Prostate gland (tissue), 2 donors: ENCODE measurements around the gene PRRX1. TPM values are rescaled to one million over a fixed set of nuclear protein-coding genes. Genes with fewer than 3 reads are reported as not detected.

Source experiments
- DNase-seq: peaks from one replicate; pipeline ENCODE4 v3.0.0-alpha.2; 2019; ENCODE audit warnings: low spot score
- H3K27ac ChIP-seq, 2 donors: fragments of 200-600 bp; sonication (generic); 2 replicates each; pipeline ENCODE4 v1.5.1; 2017 to 2019
- H3K27me3 ChIP-seq: fragments of 200-600 bp; sonication (generic); replicated peaks from 2 replicates; pipeline ENCODE4 v1.5.1; 2019; ENCODE audit not compliant: insufficient read depth
- H3K36me3 ChIP-seq, 2 donors: fragments of 200-600 bp; sonication (generic); 1 replicate in 1 of 2; 2 replicates in 1 of 2; pipeline versions ENCODE4 v1.5.1 to v1.8.1; 2017 to 2019
- H3K4me1 ChIP-seq: fragments of 200-600 bp; sonication (generic); replicated peaks from 2 replicates; pipeline ENCODE4 v1.5.1; 2019
- H3K4me3 ChIP-seq, 2 donors: fragments of 200-600 bp; sonication (generic); 2 replicates each; pipeline ENCODE4 v1.5.1; 2017 to 2019
- H3K9me3 ChIP-seq: fragments of 200-600 bp; sonication (generic); 2 replicates; pipeline ENCODE4 v1.5.1; 2017
- CTCF ChIP-seq, 4 experiments: fragments of 200-600 bp in 2 of 4; fragments of 450-650 bp in 2 of 4; sonication (generic) in 2 of 4; IDR thresholded peaks; 1 replicate in 3 of 4; 2 replicates in 1 of 4; pipeline ENCODE4 v1.5.1; 2016 to 2019; ENCODE audit warnings: antibody characterized with exemption in 4 of 4, mild to moderate bottlenecking in 2 of 4, moderate library complexity in 2 of 4
- POLR2A ChIP-seq: fragments of 450-650 bp; IDR thresholded peaks from one replicate; pipeline ENCODE4 v1.6.1; 2016; ENCODE audit warnings: antibody characterized with exemption, mild to moderate bottlenecking
- POLR2AphosphoS5 ChIP-seq: sonication (generic); formaldehyde crosslinking; IDR thresholded peaks from one replicate; pipeline ENCODE4 v1.6.1; 2017; ENCODE audit warnings: antibody characterized with exemption
- WGBS: methylation state at CpG from one replicate; pipeline ENCODE4 v1.1.5; 2018; 5-methylcytosine and 5-hydroxymethylcytosine counted together
- intact Hi-C: fragments of 100-400 bp; cut with DNase I; formaldehyde crosslinking; loops from one replicate; pipeline ENCODE4 v1.14.2; 2022
- total RNA-seq, 2 donors: library from RNA; depleted of rRNA; stranded (reverse); fragments of >200 nt; gene quantifications; one replicate each; pipeline ENCODE4 v1.1.0, GENCODE V29; 2016

Gene PRRX1
- total RNA-seq, 2 donors from 2014 or later = 7.0 to 35.2 TPM

DNA sequence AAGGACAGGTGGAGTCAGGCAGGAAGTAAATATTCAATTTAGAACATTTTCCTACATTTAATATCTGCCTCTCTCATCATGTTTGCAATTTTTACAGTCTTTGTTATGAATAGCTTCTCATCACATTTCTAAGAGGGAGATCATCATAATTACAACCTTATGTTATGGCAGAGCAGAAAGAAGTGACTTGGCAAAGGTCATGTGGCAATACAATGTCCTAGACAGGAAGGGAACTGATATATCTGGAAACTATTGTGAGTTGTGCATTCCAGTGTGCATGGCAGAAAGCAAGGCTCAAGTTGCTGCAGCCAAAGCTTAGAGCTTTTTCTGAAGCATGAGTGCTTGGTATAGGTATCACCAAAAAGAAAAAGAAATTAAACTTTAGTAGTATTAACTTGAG lies 43.8 kb upstream of the PRRX1 start:
- no peak for DNase-seq
- Histone ChIP-seq H3K4me1 (no peaks in the 10 kb centered on the region), H3K27ac (no peak overlapping the region), H3K27me3 (no peaks in the 10 kb centered on the region), H3K36me3 (no peaks in the 10 kb centered on the region), H3K9me3 (no peaks in the 10 kb centered on the region), H3K4me3 (no peak overlapping the region)
- intact Hi-C loops = no loop called here
- TF ChIP-seq POLR2A (no peak), CTCF (IDR thresholded peaks at IDR 0.05) (no peak), POLR2AphosphoS5 (no peak)

DNA sequence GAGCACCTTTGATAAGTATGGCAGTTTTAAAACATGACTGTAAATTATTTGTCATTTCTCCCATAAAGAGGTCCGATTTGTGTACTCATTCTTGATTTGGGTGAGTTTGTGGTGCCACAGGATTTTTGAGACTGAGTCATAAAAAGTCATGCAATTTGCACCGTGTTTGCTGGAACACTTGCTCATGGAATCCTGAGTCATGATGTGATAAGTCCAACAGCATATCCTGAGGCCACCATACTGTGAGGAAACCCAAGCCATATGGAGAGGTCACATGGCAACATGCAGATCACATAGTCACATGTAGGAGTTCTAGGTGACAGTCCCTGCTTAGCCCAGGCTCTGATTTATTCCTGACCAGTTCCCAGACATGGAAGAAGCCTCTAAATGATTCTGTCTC lies 40.8 kb upstream of the PRRX1 start:
- Histone ChIP-seq H3K4me3 (no peak overlapping the region), H3K9me3 (no peaks in the 10 kb centered on the region), H3K27me3 (no peaks in the 10 kb centered on the region), H3K36me3 (no peaks in the 10 kb centered on the region), H3K27ac (no peak overlapping the region), H3K4me1 (no peaks in the 10 kb centered on the region)
- WGBS = 33% methylated on average over 2 of the region's 2 CpGs
- DNase-seq = no peak
- intact Hi-C loops = no loop called here
- TF ChIP-seq POLR2A (no peak), POLR2AphosphoS5 (no peak), CTCF (IDR thresholded peaks at IDR 0.05) (no peak)

GRCh38 chr1:170624146-170624545 lies 39.8 kb upstream of the PRRX1 start:
- Histone ChIP-seq H3K9me3 (no peaks in the 10 kb centered on the region), H3K27ac (no peak overlapping the region), H3K4me3 (no peak overlapping the region), H3K27me3 (no peaks in the 10 kb centered on the region), H3K4me1 (no peaks in the 10 kb centered on the region), H3K36me3 (no peaks in the 10 kb centered on the region)
- DNase-seq = no peak
- WGBS = 95% methylated on average over 2 of the region's 2 CpGs
- TF ChIP-seq CTCF (IDR thresholded peaks at IDR 0.05) = no peak
- no peak for TF ChIP-seq POLR2A
- TF ChIP-seq POLR2AphosphoS5 = no peak
- intact Hi-C loops = no loop called here

GRCh38 chr1:170630977-170631376 lies 33.0 kb upstream of the PRRX1 start:
- Histone ChIP-seq H3K4me3 (no peak overlapping the region), H3K27ac (no peak overlapping the region), H3K36me3 (no peaks in the 10 kb centered on the region), H3K9me3 (no peaks in the 10 kb centered on the region), H3K27me3 (no peaks in the 10 kb centered on the region), H3K4me1 (no peaks in the 10 kb centered on the region)
- no peak for TF ChIP-seq POLR2A
- no peak for TF ChIP-seq CTCF (IDR thresholded peaks at IDR 0.05)
- TF ChIP-seq POLR2AphosphoS5 = no peak
- no peak for DNase-seq
- WGBS = 90% methylated on average over 7 of the region's 7 CpGs
- intact Hi-C loops = no loop called here

DNA sequence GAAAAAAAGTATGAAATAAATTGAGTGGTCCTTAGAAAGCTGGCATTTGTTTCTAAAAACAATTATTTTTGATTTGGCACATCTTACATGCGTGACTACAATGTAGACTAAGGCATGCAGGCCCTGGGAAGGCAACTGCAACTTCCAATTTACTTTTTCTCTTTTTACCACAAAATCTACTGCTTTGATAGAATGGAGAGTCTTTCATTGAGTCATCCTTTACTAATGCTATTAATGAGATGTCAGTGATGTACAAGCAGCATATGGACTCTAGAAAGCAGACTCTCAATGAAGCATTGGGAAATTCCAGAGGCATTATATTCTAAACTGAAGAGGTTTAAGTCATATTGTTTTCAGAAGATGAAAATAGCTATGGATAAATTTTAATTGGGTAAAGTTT lies 29.6 kb upstream of the PRRX1 start:
- 93% methylated on average over 1 of the region's 1 CpG for WGBS
- intact Hi-C loops = no loop called here

More for the DNA sequence above, 29.6 kb upstream of the PRRX1 start:
- TF ChIP-seq CTCF (IDR thresholded peaks at IDR 0.05) (no peak), POLR2A (no peak), POLR2AphosphoS5 (no peak)
- Histone ChIP-seq H3K27me3 (no peaks in the 10 kb centered on the region), H3K36me3 (no peaks in the 10 kb centered on the region), H3K4me1 (no peaks in the 10 kb centered on the region), H3K4me3 (no peak overlapping the region), H3K9me3 (no peaks in the 10 kb centered on the region), H3K27ac (no peak overlapping the region)
- no peak for DNase-seq
